HCT116 (cell line): ENCODE results near the gene TLCD3A.

Experiments used
- CBX3 ChIP-seq: IDR thresholded peaks from 2 replicates; pipeline ENCODE4 v1.6.1; 2012; ENCODE audit warnings: low read depth
- EGR1 ChIP-seq: IDR thresholded peaks from 2 replicates; pipeline ENCODE4 v1.6.1; 2012; ENCODE audit warnings: low read depth
- JUND ChIP-seq: IDR thresholded peaks from 2 replicates; pipeline ENCODE4 v1.6.1; 2012
- MAX ChIP-seq: IDR thresholded peaks from 2 replicates; pipeline ENCODE4 v1.6.1; 2012
- POLR2A ChIP-seq: IDR thresholded peaks from 2 replicates; pipeline ENCODE4 v1.7.0; 2011; ENCODE audit warnings: borderline replicate concordance; ENCODE audit not compliant: insufficient read depth, insufficient read length; ENCODE audit errors: extremely low read depth
- POLR2AphosphoS5 ChIP-seq: IDR thresholded peaks from 2 replicates; pipeline ENCODE4 v1.6.1; 2011; ENCODE audit warnings: mild to moderate bottlenecking, low read depth, low read length, moderate library complexity
- SP1 ChIP-seq: IDR thresholded peaks from 2 replicates; pipeline ENCODE4 v1.6.1; 2012; ENCODE audit warnings: low read depth
- SRF ChIP-seq: IDR thresholded peaks from 2 replicates; pipeline ENCODE4 v1.6.1; 2012; ENCODE audit warnings: low read depth
- TF ChIP-seq, protein P1 (sequence below), 3 experiments: fragments of 200-600 bp in 1 of 3; sonication (generic) in 1 of 3; IDR thresholded peaks in 2 of 3; conservative IDR thresholded peaks in 1 of 3; 2 replicates each; pipeline ENCODE4 v1.5.1; 2012 to 2017; ENCODE audit warnings: low read depth in 2 of 3, low read length in 2 of 3, antibody characterized with exemption in 1 of 3, borderline replicate concordance in 1 of 3, control low read depth in 1 of 3, mild to moderate bottlenecking in 1 of 3, mixed read lengths in 1 of 3, mixed run types in 1 of 3, moderate library complexity in 1 of 3; ENCODE audit not compliant: insufficient read depth in 1 of 3

- TF ChIP-seq POLR2AphosphoS5, result peak; percentile 92
- TF ChIP-seq POLR2A, result peak; percentile 78
- peak; percentile 70 for TF ChIP-seq MAX
- no peak for TF ChIP-seq SRF
- TF ChIP-seq, protein P1, sequence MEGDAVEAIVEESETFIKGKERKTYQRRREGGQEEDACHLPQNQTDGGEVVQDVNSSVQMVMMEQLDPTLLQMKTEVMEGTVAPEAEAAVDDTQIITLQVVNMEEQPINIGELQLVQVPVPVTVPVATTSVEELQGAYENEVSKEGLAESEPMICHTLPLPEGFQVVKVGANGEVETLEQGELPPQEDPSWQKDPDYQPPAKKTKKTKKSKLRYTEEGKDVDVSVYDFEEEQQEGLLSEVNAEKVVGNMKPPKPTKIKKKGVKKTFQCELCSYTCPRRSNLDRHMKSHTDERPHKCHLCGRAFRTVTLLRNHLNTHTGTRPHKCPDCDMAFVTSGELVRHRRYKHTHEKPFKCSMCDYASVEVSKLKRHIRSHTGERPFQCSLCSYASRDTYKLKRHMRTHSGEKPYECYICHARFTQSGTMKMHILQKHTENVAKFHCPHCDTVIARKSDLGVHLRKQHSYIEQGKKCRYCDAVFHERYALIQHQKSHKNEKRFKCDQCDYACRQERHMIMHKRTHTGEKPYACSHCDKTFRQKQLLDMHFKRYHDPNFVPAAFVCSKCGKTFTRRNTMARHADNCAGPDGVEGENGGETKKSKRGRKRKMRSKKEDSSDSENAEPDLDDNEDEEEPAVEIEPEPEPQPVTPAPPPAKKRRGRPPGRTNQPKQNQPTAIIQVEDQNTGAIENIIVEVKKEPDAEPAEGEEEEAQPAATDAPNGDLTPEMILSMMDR (IDR thresholded peaks at IDR 0.05 in 2 of 3, conservative IDR thresholded peaks at IDR 0.05 in 1 of 3; ENCODE audit: borderline replicate concordance in 1 of 3, insufficient read depth in 1 of 3, low read depth in 2 of 3, low read length in 2 of 3), result peak; percentile 33 to 94 (median 73); a peak in 5 of 6 replicates
- no peak for TF ChIP-seq EGR1
- no peak for TF ChIP-seq SP1
- TF ChIP-seq CBX3, result no peak; the same call in 1 of the 2 replicates
- no peak for TF ChIP-seq JUND
Observed at GRCh38 chr17:752002-752619, 19.7 kb downstream of the TLCD3A start, which contains the start of gene GEMIN4.
